Colonic mucosa (tissue), 4 donors: ENCODE data around the gene DEFB128. TPM values are rescaled to one million over a fixed set of nuclear protein-coding genes. Genes with fewer than 3 reads are reported as not detected.

ENCODE experiments used
- DNase-seq: peaks from one replicate; pipeline ENCODE4 v3.0.0-alpha.2; 2020
- H3K27ac ChIP-seq: fragments of 200-600 bp; one replicate; pipeline ENCODE4 v1.8.0; 2021
- H3K27me3 ChIP-seq: fragments of 200-600 bp; one replicate; pipeline ENCODE4 v1.8.0; 2021
- H3K36me3 ChIP-seq: fragments of 200-600 bp; one replicate; pipeline ENCODE4 v1.8.0; 2021
- H3K4me1 ChIP-seq: fragments of 200-600 bp; one replicate; pipeline ENCODE4 v1.8.0; 2021; ENCODE audit warnings: mild to moderate bottlenecking
- H3K4me3 ChIP-seq: fragments of 200-600 bp; one replicate; pipeline ENCODE4 v1.8.0; 2021
- H3K9ac ChIP-seq, 2 donors: one replicate each; pipeline ENCODE4 v1.7.0; 2013; ENCODE audit warnings: control low read depth in 2 of 2, low read depth in 2 of 2, low read length in 2 of 2
- H3K9me3 ChIP-seq: fragments of 200-600 bp; one replicate; pipeline ENCODE4 v1.8.0; 2021
- intact Hi-C: fragments of 100-400 bp; cut with DNase I; formaldehyde crosslinking; loops from one replicate; pipeline ENCODE4 v1.14.1; 2022
- total RNA-seq, 2 donors: library from RNA; stranded (reverse); fragmentation: NEBNext Ultra II Directional in 1 of 2; extraction: Animal tissue kit (Norgen Biotek cat#: 25700) in 1 of 2; gene quantifications; one replicate each; pipeline ENCODE4 v1.2.1, GENCODE V29; 2021
- TF ChIP-seq, protein P1 (sequence below): fragments of 200-600 bp; IDR thresholded peaks from one replicate; pipeline ENCODE4 v1.8.0; 2022; ENCODE audit warnings: antibody characterized with exemption, mild to moderate bottlenecking
- donor health status: healthy.
- donor health status: DM: no; HTN: no; CAD: no.
- donor health status: DM: no; HTN: no; CAD: no.

DEFB128 gene
- not detected for total RNA-seq

DNA sequence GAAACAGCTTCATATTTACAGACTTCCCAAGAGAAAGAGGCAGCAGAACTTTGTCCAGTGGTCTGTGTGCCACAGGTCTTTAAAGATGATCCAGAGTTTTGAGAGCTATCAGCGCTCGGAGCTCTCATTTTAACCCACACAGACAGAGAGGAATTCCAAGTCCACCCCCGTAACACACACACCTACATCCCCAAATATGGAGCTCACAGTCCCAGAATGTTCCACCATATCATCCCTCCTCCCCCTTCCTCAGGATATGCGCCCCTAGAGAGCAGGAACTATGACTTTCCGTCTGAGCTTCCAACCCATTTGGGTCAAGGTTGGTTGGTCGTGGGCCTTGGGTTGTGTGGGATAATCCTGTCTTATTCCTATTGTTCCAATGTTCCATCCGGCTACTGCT is at the start of gene DEFB128:
DEFB128 (minus strand) TSS at position 101 of the 400 bp plus-strand sequence; CDS start at position 13, 88 bp downstream.
- DNase-seq: no peak
- H3K9me3 ChIP-seq: no peaks in the 10 kb centered on the region
- H3K27me3 ChIP-seq: no peaks in the 10 kb centered on the region
- no peak within 1 kb of the TSS for H3K27ac ChIP-seq
- no peak within 1 kb of the TSS for H3K4me3 ChIP-seq
- H3K9ac ChIP-seq: no peak within 1 kb of the TSS
- intact Hi-C loops: no loop called here
- H3K4me1 ChIP-seq: no peaks in the 10 kb centered on the region
- TF ChIP-seq, protein P1, sequence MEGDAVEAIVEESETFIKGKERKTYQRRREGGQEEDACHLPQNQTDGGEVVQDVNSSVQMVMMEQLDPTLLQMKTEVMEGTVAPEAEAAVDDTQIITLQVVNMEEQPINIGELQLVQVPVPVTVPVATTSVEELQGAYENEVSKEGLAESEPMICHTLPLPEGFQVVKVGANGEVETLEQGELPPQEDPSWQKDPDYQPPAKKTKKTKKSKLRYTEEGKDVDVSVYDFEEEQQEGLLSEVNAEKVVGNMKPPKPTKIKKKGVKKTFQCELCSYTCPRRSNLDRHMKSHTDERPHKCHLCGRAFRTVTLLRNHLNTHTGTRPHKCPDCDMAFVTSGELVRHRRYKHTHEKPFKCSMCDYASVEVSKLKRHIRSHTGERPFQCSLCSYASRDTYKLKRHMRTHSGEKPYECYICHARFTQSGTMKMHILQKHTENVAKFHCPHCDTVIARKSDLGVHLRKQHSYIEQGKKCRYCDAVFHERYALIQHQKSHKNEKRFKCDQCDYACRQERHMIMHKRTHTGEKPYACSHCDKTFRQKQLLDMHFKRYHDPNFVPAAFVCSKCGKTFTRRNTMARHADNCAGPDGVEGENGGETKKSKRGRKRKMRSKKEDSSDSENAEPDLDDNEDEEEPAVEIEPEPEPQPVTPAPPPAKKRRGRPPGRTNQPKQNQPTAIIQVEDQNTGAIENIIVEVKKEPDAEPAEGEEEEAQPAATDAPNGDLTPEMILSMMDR: no peak
- H3K36me3 ChIP-seq: no peaks in the 10 kb centered on the region

GRCh38 chr20:237929-238328 is 48.4 kb upstream of the DEFB128 start:
- intact Hi-C loops: no loop called here
- H3K27me3 ChIP-seq: no peaks in the 10 kb centered on the region
- H3K9me3 ChIP-seq: no peaks in the 10 kb centered on the region
- H3K4me1 ChIP-seq: no peaks in the 10 kb centered on the region
- no peak for DNase-seq
- TF ChIP-seq, protein P1: no peak
- H3K36me3 ChIP-seq: no peaks in the 10 kb centered on the region
- H3K27ac ChIP-seq: no peak overlapping the region
- H3K9ac ChIP-seq: no peak overlapping the region
- no peak overlapping the region for H3K4me3 ChIP-seq

- Histone ChIP-seq H3K4me1 (no peaks in the 10 kb centered on the region), H3K4me3 (no peak overlapping the region), H3K27ac (no peak overlapping the region), H3K36me3 (no peaks in the 10 kb centered on the region), H3K27me3 (no peaks in the 10 kb centered on the region), H3K9ac (no peak overlapping the region), H3K9me3 (no peaks in the 10 kb centered on the region)
- DNase-seq: no peak
- intact Hi-C loops: no loop called here
- TF ChIP-seq, protein P1: no peak
Observed at GRCh38 chr20:237489-237888, 48.0 kb upstream of the DEFB128 start.

GRCh38 chr20:235891-236290 is 46.4 kb upstream of the DEFB128 start:
- no peak overlapping the region for H3K27ac ChIP-seq
- no peak overlapping the region for H3K4me3 ChIP-seq
- no peak overlapping the region for H3K9ac ChIP-seq
- TF ChIP-seq, protein P1: no peak
- H3K36me3 ChIP-seq: no peaks in the 10 kb centered on the region
- H3K9me3 ChIP-seq: no peaks in the 10 kb centered on the region
- no peaks in the 10 kb centered on the region for H3K27me3 ChIP-seq
- DNase-seq: no peak
- intact Hi-C loops: no loop called here
- no peaks in the 10 kb centered on the region for H3K4me1 ChIP-seq

GRCh38 chr20:227439-228105 is 38.1 kb upstream of the DEFB128 start:
- intact Hi-C loops: no loop called here
- Histone ChIP-seq H3K27me3 (no peaks in the 10 kb centered on the region), H3K9me3 (no peaks in the 10 kb centered on the region), H3K4me3 (no peak overlapping the region), H3K9ac (no peak overlapping the region), H3K4me1 (no peaks in the 10 kb centered on the region), H3K27ac (no peak overlapping the region), H3K36me3 (no peaks in the 10 kb centered on the region)
- TF ChIP-seq, protein P1: no peak
- DNase-seq: no peak
